PC-9 (cell line): ENCODE data around the gene IAH1.

ENCODE experiments used
- CTCF ChIP-seq: fragments of 200-600 bp; sonication (generic); conservative IDR thresholded peaks from 2 replicates; pipeline ENCODE4 v1.6.1; 2017; ENCODE audit warnings: mixed run types, antibody characterized with exemption, mild to moderate bottlenecking, moderate library complexity
- EZH2 ChIP-seq: fragments of 200-600 bp; sonication (generic); IDR thresholded peaks from 2 replicates; pipeline ENCODE4 v1.8.0; 2017; ENCODE audit warnings: antibody characterized with exemption, low read depth

- TF ChIP-seq EZH2 (no peak), CTCF (no peak)
Measured at GRCh38 chr2:9474361-9475057, at the start of gene IAH1.
